ENCODE data around the gene MYO5B.
"Not testable (repeated sequence)": the region's sequence is repeated elsewhere in the genome, so short reads cannot be mapped to it uniquely, and the experiment has no call there.

The MYO5B gene

GRCh38 chr18:50096766-50097435 lies 98.0 kb downstream of the MYO5B start:
- no peak for DNase-seq

- DNase-seq: not testable (repeated sequence)
These were observed 100.2 kb downstream of the MYO5B start for GRCh38 chr18:50094786-50095185.

GRCh38 chr18:50094221-50094773 lies 100.7 kb downstream of the MYO5B start:
- DNase-seq: no peak

- DNase-seq: no peak
These were observed 101.4 kb downstream of the MYO5B start for GRCh38 chr18:50093366-50094064.

- DNase-seq: no peak
These were observed 102.6 kb downstream of the MYO5B start for GRCh38 chr18:50092245-50092805.

GRCh38 chr18:50091509-50092244 lies 103.3 kb downstream of the MYO5B start:
- DNase-seq: no peak

GRCh38 chr18:50090370-50091312 lies 104.3 kb downstream of the MYO5B start:
- DNase-seq: no peak

GRCh38 chr18:50089702-50090101 lies 105.2 kb downstream of the MYO5B start:
- no peak for DNase-seq

GRCh38 chr18:50083708-50084107 lies 111.2 kb downstream of the MYO5B start:
- no peak for DNase-seq

- DNase-seq: no peak
These were observed 113.9 kb downstream of the MYO5B start for GRCh38 chr18:50080932-50081560.

- no peak for DNase-seq
These were observed 114.6 kb downstream of the MYO5B start for GRCh38 chr18:50080316-50080715.

- DNase-seq: no peak
These were observed 115.2 kb downstream of the MYO5B start for GRCh38 chr18:50079571-50080295.

GRCh38 chr18:50076277-50076676 lies 118.7 kb downstream of the MYO5B start:
- no peak for DNase-seq

GRCh38 chr18:50075772-50076171 lies 119.2 kb downstream of the MYO5B start:
- DNase-seq: peak; percentile 7

GRCh38 chr18:50074404-50074803 lies 120.5 kb downstream of the MYO5B start:
- DNase-seq: no peak

GRCh38 chr18:50073319-50073718 lies 121.6 kb downstream of the MYO5B start:
- no peak for DNase-seq

GRCh38 chr18:50072146-50072545 lies 122.8 kb downstream of the MYO5B start:
- no peak for DNase-seq

- no peak for DNase-seq
These were observed 123.5 kb downstream of the MYO5B start for GRCh38 chr18:50071397-50071796.

GRCh38 chr18:50069422-50069821 lies 125.5 kb downstream of the MYO5B start:
- no peak for DNase-seq

GRCh38 chr18:50065527-50065926 lies 129.4 kb downstream of the MYO5B start:
- DNase-seq: no peak

- DNase-seq: no peak
These were observed 129.9 kb downstream of the MYO5B start for GRCh38 chr18:50065039-50065438.
